Measurements from ENCODE around the gene PNPLA6. TPM values are rescaled to one million over a fixed set of nuclear protein-coding genes. Genes with fewer than 3 reads are reported as not detected.

Gene PNPLA6
- total RNA-seq, 1 donor from 2014 or later = 140 TPM

DNA sequence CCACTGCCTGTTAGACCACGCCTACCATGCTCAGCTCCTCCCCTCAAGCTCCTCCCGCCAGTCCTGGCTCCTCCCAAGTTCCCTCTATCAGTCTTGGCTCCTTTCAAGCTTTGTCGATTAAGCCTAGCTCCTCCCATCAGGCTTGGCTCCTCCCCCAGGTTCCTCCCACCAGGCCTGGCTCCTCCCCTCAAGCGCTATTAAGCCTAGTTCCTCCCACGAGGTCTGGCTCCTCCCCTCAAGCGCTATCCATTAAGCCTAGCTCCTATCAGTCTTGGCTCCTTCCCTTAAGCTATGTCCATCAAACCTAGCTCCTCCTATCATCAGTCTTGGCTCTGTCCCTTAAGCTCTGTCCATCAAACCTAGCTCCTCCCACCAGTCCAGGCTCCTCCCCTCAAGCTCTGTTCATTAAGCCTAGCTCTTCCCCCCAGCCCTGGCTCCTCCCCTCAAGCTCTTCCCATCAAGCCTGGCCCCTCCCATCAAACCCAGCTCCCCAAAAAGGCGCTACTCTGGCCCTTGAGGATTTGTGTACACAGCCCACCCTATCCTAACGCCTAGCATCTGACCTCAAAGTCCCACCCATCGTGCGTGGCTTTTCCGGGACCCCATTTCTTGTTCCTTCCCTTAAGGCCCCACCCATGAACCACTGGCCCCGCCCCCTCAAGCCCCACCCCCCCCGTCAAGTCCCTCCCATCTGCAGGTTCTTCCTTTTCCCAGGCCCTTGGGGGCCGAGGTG is 70.1 kb downstream of the PNPLA6 start:
- no peak overlapping the region for H3K27ac Mint-ChIP-seq
- DNase-seq (ENCODE audit: low spot score, unreplicated experiment) = no peak

DNA sequence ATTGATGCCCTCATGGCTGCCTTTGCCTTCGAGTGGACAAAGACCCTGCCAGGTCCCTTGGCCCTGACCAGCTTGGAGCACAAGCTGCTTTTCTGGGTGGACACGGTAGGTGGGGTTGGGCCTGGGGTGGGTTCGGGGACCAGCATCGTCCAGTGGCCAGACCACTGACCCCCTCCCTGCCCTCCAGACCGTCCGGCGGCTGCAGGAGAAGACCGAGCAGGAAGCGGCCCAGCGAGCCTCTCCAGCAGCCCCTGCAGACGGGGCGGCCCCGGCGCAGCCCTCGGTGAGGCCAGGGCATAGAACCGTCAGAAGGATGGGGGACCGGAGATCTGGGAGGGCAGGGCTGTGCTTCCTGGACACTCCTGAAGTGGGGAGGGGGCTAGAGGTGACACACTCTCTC is 70.8 kb downstream of the PNPLA6 start:
- Mint-ChIP-seq H3K27ac (no peak overlapping the region), H3K36me3 (ENCODE audit: insufficient read depth) (peaks cover 17% of the 10 kb centered on the region), H3K4me1 (ENCODE audit: low read depth) (no peaks in the 10 kb centered on the region), H3K9me3 (ENCODE audit: low read depth) (no peaks in the 10 kb centered on the region), H3K4me3 (ENCODE audit: low read depth) (no peak overlapping the region), H3K27me3 (no peaks in the 10 kb centered on the region)
- DNase-seq (ENCODE audit: low spot score, unreplicated experiment) = no peak
- no peak for TF ChIP-seq CTCF (IDR thresholded peaks at IDR 0.05; ENCODE audit: unreplicated experiment)

More for the DNA sequence above, 70.1 kb downstream of the PNPLA6 start:
- TF ChIP-seq CTCF (IDR thresholded peaks at IDR 0.05; ENCODE audit: unreplicated experiment) = no peak
- Mint-ChIP-seq H3K4me1 (ENCODE audit: low read depth) (no peaks in the 10 kb centered on the region), H3K36me3 (ENCODE audit: insufficient read depth) (peaks cover 17% of the 10 kb centered on the region), H3K9me3 (ENCODE audit: low read depth) (no peaks in the 10 kb centered on the region), H3K4me3 (ENCODE audit: low read depth) (no peak overlapping the region), H3K27me3 (no peaks in the 10 kb centered on the region)

GRCh38 chr19:7607212-7607873 is 71.8 kb downstream of the PNPLA6 start:
- H3K4me3 Mint-ChIP-seq (ENCODE audit: low read depth) = no peak overlapping the region
- H3K36me3 Mint-ChIP-seq (ENCODE audit: insufficient read depth) = peaks cover 17% of the 10 kb centered on the region
- H3K27ac Mint-ChIP-seq = no peak overlapping the region
- TF ChIP-seq CTCF (IDR thresholded peaks at IDR 0.05; ENCODE audit: unreplicated experiment) = no peak
- DNase-seq (ENCODE audit: low spot score, unreplicated experiment) = no peak
- H3K27me3 Mint-ChIP-seq = no peaks in the 10 kb centered on the region
- H3K4me1 Mint-ChIP-seq (ENCODE audit: low read depth) = no peaks in the 10 kb centered on the region
- H3K9me3 Mint-ChIP-seq (ENCODE audit: low read depth) = no peaks in the 10 kb centered on the region

DNA sequence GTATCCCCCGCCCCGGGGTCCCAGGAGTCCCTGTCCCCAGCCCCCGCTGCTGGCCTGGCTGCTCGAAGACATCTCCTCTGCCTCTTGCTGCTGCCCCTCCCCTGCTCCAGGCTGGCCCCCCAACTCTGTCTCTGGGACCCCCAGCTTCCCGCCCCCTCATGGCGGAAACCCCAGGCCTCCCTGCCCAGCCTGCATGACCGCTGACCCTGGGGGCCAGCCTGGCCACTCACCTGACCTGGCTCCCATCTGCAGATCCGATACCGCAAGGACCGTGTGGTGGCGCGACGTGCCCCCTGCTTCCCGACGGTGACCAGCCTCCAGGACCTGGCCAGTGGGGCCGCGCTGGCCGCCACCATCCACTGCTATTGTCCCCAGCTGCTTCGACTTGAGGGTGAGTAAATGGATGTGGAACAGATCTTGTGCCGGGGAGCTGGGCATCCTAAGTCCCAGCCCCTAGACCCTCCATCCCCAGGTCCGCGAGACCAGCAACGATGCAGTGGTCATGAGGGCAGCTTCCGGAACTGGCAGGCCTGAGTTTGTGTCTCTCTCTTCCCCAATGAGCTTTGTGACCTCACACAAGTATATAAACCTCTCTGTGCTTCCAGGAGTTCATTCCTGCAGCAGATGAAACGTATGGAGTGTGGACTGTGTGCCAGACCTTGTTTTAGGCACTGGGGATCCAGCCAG is 72.5 kb downstream of the PNPLA6 start:
- H3K27me3 Mint-ChIP-seq = no peaks in the 10 kb centered on the region
- peaks cover 17% of the 10 kb centered on the region for H3K36me3 Mint-ChIP-seq (ENCODE audit: insufficient read depth)
- no peak for DNase-seq (ENCODE audit: low spot score, unreplicated experiment)
- no peaks in the 10 kb centered on the region for H3K9me3 Mint-ChIP-seq (ENCODE audit: low read depth)
- TF ChIP-seq CTCF (IDR thresholded peaks at IDR 0.05; ENCODE audit: unreplicated experiment) = no peak
- no peak overlapping the region for H3K27ac Mint-ChIP-seq
- no peak overlapping the region for H3K4me3 Mint-ChIP-seq (ENCODE audit: low read depth)
- H3K4me1 Mint-ChIP-seq (ENCODE audit: low read depth) = no peaks in the 10 kb centered on the region

DNA sequence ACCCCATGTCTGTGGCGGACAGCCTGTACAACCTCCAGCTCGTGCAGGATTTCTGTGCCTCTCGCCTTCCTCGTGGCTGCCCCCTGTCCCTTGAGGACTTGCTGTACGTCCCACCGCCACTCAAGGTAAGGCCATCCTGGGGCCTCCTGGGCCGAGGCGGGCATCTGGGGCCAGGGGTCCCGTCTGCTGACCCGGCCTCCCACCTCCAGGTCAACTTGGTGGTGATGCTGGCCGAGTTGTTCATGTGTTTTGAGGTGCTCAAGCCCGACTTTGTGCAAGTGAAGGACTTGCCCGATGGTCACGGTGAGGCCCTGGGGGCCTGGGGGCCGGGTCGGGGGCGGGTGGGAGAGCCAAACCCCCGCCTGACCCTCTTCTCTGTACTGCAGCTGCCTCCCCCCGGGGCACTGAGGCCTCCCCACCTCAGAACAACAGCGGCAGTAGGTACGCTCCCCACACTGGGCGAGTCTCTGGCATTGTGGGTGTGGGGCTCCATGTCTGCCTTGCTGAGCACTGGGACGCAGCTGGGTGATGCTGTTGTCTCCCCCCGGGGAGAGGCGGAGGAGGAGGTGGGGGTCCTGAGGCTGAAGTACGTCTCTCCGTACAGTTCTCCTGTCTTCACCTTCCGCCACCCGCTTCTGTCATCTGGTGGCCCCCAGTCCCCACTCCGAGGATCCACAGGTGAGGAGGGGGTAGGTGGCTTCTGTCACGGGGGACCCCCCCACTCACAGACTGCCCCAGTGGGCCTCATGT is 75.1 kb downstream of the PNPLA6 start:
- Mint-ChIP-seq H3K4me3 (ENCODE audit: low read depth) (no peak overlapping the region), H3K27ac (no peak overlapping the region), H3K9me3 (ENCODE audit: low read depth) (no peaks in the 10 kb centered on the region), H3K36me3 (ENCODE audit: insufficient read depth) (peaks cover 13% of the 10 kb centered on the region), H3K4me1 (ENCODE audit: low read depth) (no peaks in the 10 kb centered on the region), H3K27me3 (no peaks in the 10 kb centered on the region)
- no peak for DNase-seq (ENCODE audit: low spot score, unreplicated experiment)
- no peak for TF ChIP-seq CTCF (IDR thresholded peaks at IDR 0.05; ENCODE audit: unreplicated experiment)

All from progenitor cell of endocrine pancreas (in vitro differentiated cells).